H1 (cell line): ENCODE data around the gene PTPRE. TPM values are rescaled to one million over a fixed set of nuclear protein-coding genes. Genes with fewer than 3 reads are reported as not detected.

Source experiments
- CTCF ChIA-PET: fragments of 300-600 bp; sonication (Branson Sonifier 250); formaldehyde crosslinking; loops from one replicate; lab custom pipeline; 2021; ENCODE audit not compliant: partially characterized antibody; lab: Charles Lee
- POLR2A ChIA-PET: fragments of 300-600 bp; sonication (Branson Sonifier 250); formaldehyde crosslinking; loops from one replicate; lab custom pipeline; 2021; ENCODE audit warnings: inconsistent platforms; ENCODE audit not compliant: partially characterized antibody; lab: Charles Lee
- DNase-seq, 2 experiments: peaks; one replicate each; pipeline versions ENCODE4 v3.0.0 to v3.0.0-alpha.2; 2010 to 2022; ENCODE audit warnings: low spot score in 2 of 2, low read depth in 1 of 2, mixed read lengths in 1 of 2
- FAIRE-seq: peaks from 2 replicates; lab custom pipeline; 2011; peaks lifted over from hg19 to GRCh38; lab: Jason Lieb, UNC
- H2AFZ ChIP-seq: 2 replicates; pipeline ENCODE4 v1.8.1; 2012; ENCODE audit warnings: low read length, inconsistent platforms
- H2AK5ac ChIP-seq: 2 replicates; pipeline ENCODE4 v1.6.1; 2013; ENCODE audit warnings: low read depth, low read length
- H2BK120ac ChIP-seq: replicated peaks from 2 replicates; pipeline ENCODE3; 2013; ENCODE audit warnings: low read depth, low read length, inconsistent platforms
- H2BK12ac ChIP-seq: 2 replicates; pipeline ENCODE4 v1.6.1; 2013; ENCODE audit warnings: low read depth, low read length
- H2BK15ac ChIP-seq: 2 replicates; pipeline ENCODE4 v1.6.1; 2013; ENCODE audit warnings: low read length
- H2BK20ac ChIP-seq: 2 replicates; pipeline ENCODE4 v1.6.1; 2013; ENCODE audit warnings: low read length
- H2BK5ac ChIP-seq: 2 replicates; pipeline ENCODE4 v1.6.1; 2013; ENCODE audit warnings: low read depth, low read length
- H3K14ac ChIP-seq: 2 replicates; pipeline ENCODE4 v1.6.1; 2013; ENCODE audit warnings: inconsistent platforms; ENCODE audit not compliant: insufficient read length
- H3K18ac ChIP-seq: 2 replicates; pipeline ENCODE4 v1.6.1; 2013; ENCODE audit warnings: low read length; ENCODE audit errors: extremely low read depth
- H3K23ac ChIP-seq: 2 replicates; pipeline ENCODE4 v1.6.1; 2013; ENCODE audit warnings: inconsistent platforms; ENCODE audit not compliant: insufficient read length
- H3K23me2 ChIP-seq: 2 replicates; pipeline ENCODE4 v1.6.1; 2013; ENCODE audit warnings: low read depth, low read length
- H3K27ac ChIP-seq: 2 replicates; pipeline ENCODE4 v1.6.1; 2011; ENCODE audit warnings: low read depth, low read length, inconsistent platforms
- H3K27me3 ChIP-seq, 4 experiments: replicated peaks in 1 of 4; 1 replicate in 1 of 4; 2 replicates in 3 of 4; pipeline versions ENCODE4 v1.6.1 to v1.8.1; 2011 to 2013; ENCODE audit warnings: low read length in 3 of 4, mild to moderate bottlenecking in 3 of 4, inconsistent platforms in 2 of 4, mixed read lengths in 2 of 4, moderate library complexity in 1 of 4; ENCODE audit not compliant: control insufficient read depth in 3 of 4, insufficient read depth in 3 of 4; ENCODE audit errors: extremely low read depth in 1 of 4
- H3K36me3 ChIP-seq, 4 experiments: 2 replicates each; pipeline versions ENCODE4 v1.6.1 to v1.8.1; 2011 to 2013; ENCODE audit warnings: mild to moderate bottlenecking in 4 of 4, low read length in 3 of 4, moderate library complexity in 2 of 4, control low read depth in 1 of 4, inconsistent platforms in 1 of 4; ENCODE audit not compliant: insufficient read depth in 4 of 4, control insufficient read depth in 2 of 4
- H3K4ac ChIP-seq: replicated peaks from 2 replicates; pipeline ENCODE3; 2013; ENCODE audit warnings: low read length, low read depth, mixed read lengths, inconsistent platforms; ENCODE audit not compliant: insufficient read length
- H3K4me1 ChIP-seq, 4 experiments: replicated peaks in 1 of 4; 1 replicate in 1 of 4; 2 replicates in 3 of 4; pipeline versions ENCODE4 v1.6.1 to v1.8.1; 2011 to 2013; ENCODE audit warnings: low read length in 3 of 4, inconsistent platforms in 2 of 4, mixed read lengths in 1 of 4; ENCODE audit not compliant: insufficient read depth in 4 of 4, control insufficient read depth in 3 of 4
- H3K4me2 ChIP-seq, 2 experiments: 2 replicates each; pipeline versions ENCODE4 v1.6.1 to v1.8.1; 2011 to 2013; ENCODE audit warnings: low read depth in 2 of 2, low read length in 2 of 2, control low read depth in 1 of 2, inconsistent platforms in 1 of 2, mild to moderate bottlenecking in 1 of 2; ENCODE audit not compliant: insufficient read depth in 1 of 2
- H3K4me3 ChIP-seq, 4 experiments: fragments of 200-600, 300-600 bp in 1 of 4; sonication (generic), shearing (Covaris generic), sonication (Bioruptor Twin) in 1 of 4; 2 replicates each; pipeline versions ENCODE4 v1.5.1 to v1.8.1; 2011 to 2016; ENCODE audit warnings: low read length in 4 of 4, low read depth in 3 of 4, control low read depth in 2 of 4, inconsistent platforms in 2 of 4, mild to moderate bottlenecking in 2 of 4, mixed read lengths in 1 of 4, moderate library complexity in 1 of 4; ENCODE audit not compliant: insufficient read depth in 2 of 4; ENCODE audit errors: extremely low read depth in 1 of 4
- H3K56ac ChIP-seq: replicated peaks from 2 replicates; pipeline ENCODE3; 2013; ENCODE audit warnings: low read depth, mild to moderate bottlenecking, mixed read lengths, low read length, inconsistent platforms; ENCODE audit not compliant: insufficient read length
- H3K79me1 ChIP-seq: 2 replicates; pipeline ENCODE4 v1.6.1; 2013; ENCODE audit warnings: low read depth, low read length, control low read depth
- H3K79me2 ChIP-seq, 2 experiments: 2 replicates each; pipeline versions ENCODE4 v1.6.1 to v1.8.1; 2012 to 2013; ENCODE audit warnings: low read length in 2 of 2, mild to moderate bottlenecking in 2 of 2, inconsistent platforms in 1 of 2; ENCODE audit not compliant: insufficient read depth in 2 of 2, control insufficient read depth in 1 of 2
- H3K9ac ChIP-seq, 4 experiments: replicated peaks in 1 of 4; 1 replicate in 1 of 4; 2 replicates in 3 of 4; pipeline versions ENCODE4 v1.6.1 to v1.8.1; 2011 to 2013; ENCODE audit warnings: low read depth in 3 of 4, low read length in 3 of 4, control low read depth in 2 of 4, mild to moderate bottlenecking in 2 of 4, moderate library complexity in 2 of 4, inconsistent platforms in 1 of 4; ENCODE audit errors: extremely low read depth in 1 of 4
- H3K9me3 ChIP-seq, 2 experiments: 2 replicates each; pipeline versions ENCODE4 v1.6.1 to v1.8.1; 2012 to 2013; ENCODE audit warnings: mild to moderate bottlenecking in 2 of 2, moderate library complexity in 2 of 2, control low read depth in 1 of 2, inconsistent platforms in 1 of 2, low read depth in 1 of 2, low read length in 1 of 2, mixed read lengths in 1 of 2; ENCODE audit not compliant: insufficient read depth in 2 of 2
- H4K20me1 ChIP-seq, 2 experiments: replicated peaks in 1 of 2; 2 replicates each; pipeline versions ENCODE3 to v1.8.1; 2011 to 2013; ENCODE audit warnings: inconsistent platforms in 2 of 2, low read length in 2 of 2, mild to moderate bottlenecking in 1 of 2; ENCODE audit not compliant: insufficient read depth in 2 of 2, control insufficient read depth in 1 of 2
- H4K5ac ChIP-seq: 2 replicates; pipeline ENCODE4 v1.6.1; 2013; ENCODE audit warnings: low read length, low read depth, mixed read lengths, inconsistent platforms; ENCODE audit not compliant: insufficient read length
- H4K8ac ChIP-seq: 2 replicates; pipeline ENCODE4 v1.8.0; 2013; ENCODE audit warnings: mild to moderate bottlenecking, moderate library complexity, low read length, inconsistent platforms; ENCODE audit not compliant: insufficient read depth; ENCODE audit errors: extremely low read depth
- H4K91ac ChIP-seq: replicated peaks from 2 replicates; pipeline ENCODE3; 2013; ENCODE audit warnings: low read length, mixed read lengths, inconsistent platforms; ENCODE audit not compliant: insufficient read length
- CBX8 ChIP-seq: fragments of 300-800, 300-1000 bp; sonication (generic); IDR thresholded peaks from 2 replicates; pipeline ENCODE4 v1.7.1; 2016; ENCODE audit warnings: low read depth, low read length, borderline replicate concordance
- CTBP2 ChIP-seq: IDR thresholded peaks from 2 replicates; pipeline ENCODE4 v1.7.0; 2011; ENCODE audit warnings: borderline replicate concordance, mild to moderate bottlenecking, moderate library complexity, mixed read lengths, low read length; ENCODE audit not compliant: insufficient read depth, insufficient read length
- EGR1 ChIP-seq: IDR thresholded peaks from 2 replicates; pipeline ENCODE4 v1.6.1; 2011; ENCODE audit warnings: low read depth, low read length, borderline replicate concordance
- NRF1 ChIP-seq: IDR thresholded peaks from 2 replicates; pipeline ENCODE4 v1.6.1; 2011; ENCODE audit warnings: mild to moderate bottlenecking, low read depth, low read length, improper control_type of control experiment
- POLR2A ChIP-seq, 2 experiments: IDR thresholded peaks; 1 replicate in 1 of 2; 2 replicates in 1 of 2; pipeline ENCODE4 v1.6.1; 2011; ENCODE audit warnings: low read depth in 2 of 2, low read length in 2 of 2, mild to moderate bottlenecking in 2 of 2; ENCODE audit errors: control extremely low read depth in 1 of 2
- POLR2AphosphoS5 ChIP-seq: IDR thresholded peaks from 2 replicates; pipeline ENCODE4 v1.6.1; 2011; ENCODE audit warnings: low read depth, low read length
- POU5F1 ChIP-seq: IDR thresholded peaks from 2 replicates; pipeline ENCODE4 v1.6.1; 2011; ENCODE audit warnings: low read depth, mild to moderate bottlenecking, low read length, moderate library complexity
- RNF2 ChIP-seq: fragments of 200-900, 300-1000 bp; sonication (generic); IDR thresholded peaks from 2 replicates; pipeline ENCODE4 v1.7.1; 2016; ENCODE audit warnings: borderline replicate concordance, low read depth, mild to moderate bottlenecking, antibody characterized with exemption, low read length; ENCODE audit not compliant: poor library complexity, severe bottlenecking; ENCODE audit errors: missing control alignments
- RXRA ChIP-seq: IDR thresholded peaks from 2 replicates; pipeline ENCODE4 v1.6.1; 2011; ENCODE audit warnings: low read depth, mild to moderate bottlenecking, low read length, moderate library complexity; ENCODE audit not compliant: insufficient read depth
- SIN3A ChIP-seq, 2 experiments: IDR thresholded peaks in 1 of 2; conservative IDR thresholded peaks in 1 of 2; 2 replicates each; pipeline ENCODE4 v1.6.1; 2011 to 2012; ENCODE audit warnings: low read length in 2 of 2, improper control_type of control experiment in 1 of 2, low read depth in 1 of 2, mild to moderate bottlenecking in 1 of 2
- SIRT6 ChIP-seq: IDR thresholded peaks from one replicate; pipeline ENCODE4 v1.7.1; 2012; ENCODE audit warnings: low read length, inconsistent platforms
- SP4 ChIP-seq: IDR thresholded peaks from 2 replicates; pipeline ENCODE4 v1.6.1; 2012; ENCODE audit warnings: low read length, inconsistent platforms
- SRF ChIP-seq: IDR thresholded peaks from 2 replicates; pipeline ENCODE4 v1.6.1; 2011; ENCODE audit warnings: mild to moderate bottlenecking, low read depth, low read length, moderate library complexity
- SUZ12 ChIP-seq: fragments of 200-600 bp; sonication (generic); IDR thresholded peaks from 2 replicates; pipeline ENCODE4 v1.6.1; 2012; ENCODE audit warnings: mild to moderate bottlenecking, inconsistent platforms, low read length, moderate library complexity, mixed read lengths
- WGBS, 2 experiments: shearing (Covaris generic) in 1 of 2; methylation state at CpG; one replicate each; pipeline versions ENCODE4 v1.1.6 to v1.1.7; 2013 to 2015; ENCODE audit warnings: low lambda C conversion rate in 2 of 2, mixed read lengths in 2 of 2, inconsistent platforms in 1 of 2, low coverage in 1 of 2, missing lambda C conversion rate in 1 of 2; ENCODE audit not compliant: insufficient replicate concordance in 2 of 2, insufficient coverage in 1 of 2, insufficient read length in 1 of 2; ENCODE audit errors: extremely low coverage in 1 of 2, missing lambda C conversion rate in 1 of 2; 5-methylcytosine and 5-hydroxymethylcytosine counted together
- polyA plus RNA-seq, 7 experiments: library from polyadenylated mRNA; depleted of rRNA in 3 of 7; stranded (reverse) in 5 of 7; unstranded in 2 of 7; fragments of >200 nt in 5 of 7; fragments of 200-250 nt in 2 of 7; gene quantifications; 1 replicate in 5 of 7; 2 replicates in 1 of 7; 4 replicates in 1 of 7; pipeline versions ENCODE4 v1.2.1 to v1.2.3, GENCODE V29; 2011 to 2013; ENCODE audit warnings: missing spikeins in 2 of 7, mixed read lengths in 2 of 7
- total RNA-seq: library from RNA; stranded (reverse); fragmentation: NEBNext Ultra II Directional; extraction: Animal tissue kit (Norgen Biotek cat#: 25700); gene quantifications from 2 replicates; pipeline ENCODE4 v1.2.1, GENCODE V29; 2021

Gene PTPRE
- total and polyA plus RNA-seq, 2 of the 8 experiments (the other 6 are each of a cell fraction or from before 2014, with no cell fraction given), result 0.33 to 0.54 TPM

GRCh38 chr10:128114901-128115300 lies 208.0 kb downstream of the PTPRE start:
- Histone ChIP-seq H3K27ac (no peak overlapping the region), H2BK12ac (no peak overlapping the region), H3K36me3 (peaks cover 28 to 80% (median 74%) of the 10 kb centered on the region in 4 experiments), H3K18ac (no peak overlapping the region), H3K4me1 (no peaks in the 10 kb centered on the region), H2BK20ac (no peak overlapping the region), H2BK5ac (no peak overlapping the region), H3K4me3 (no peak overlapping the region), H3K27me3 (no peaks in the 10 kb centered on the region), H3K9ac (no peak overlapping the region), H3K9me3 (no peaks in the 10 kb centered on the region), H3K56ac (no peak overlapping the region), H3K4ac (no peak overlapping the region), H4K5ac (no peak overlapping the region), H3K14ac (no peak overlapping the region), H4K91ac (no peak overlapping the region), H4K8ac (no peak overlapping the region), H2AFZ (no peak overlapping the region), H3K79me1 (no peaks in the 10 kb centered on the region), H2BK120ac (no peak overlapping the region), H4K20me1 (peaks cover 0 to 1% of the 10 kb centered on the region in 2 experiments), H3K23me2 (no peaks in the 10 kb centered on the region), H2AK5ac (no peak overlapping the region), H3K4me2 (no peak overlapping the region), H3K23ac (no peak overlapping the region), H2BK15ac (no peak overlapping the region), H3K79me2 (no peaks in the 10 kb centered on the region)
- ChIA-PET CTCF (interaction anchor here (0.7 to 3.2 kb wide), 8 partner anchors 9 to 39 kb away, joined by 3 to 19 read pairs (median 4); no protein-coding TSS in a partner anchor), POLR2A (interaction anchor here (1.2 kb wide), 1 partner anchor 18 kb away, joined by 3 read pairs; no protein-coding TSS in a partner anchor)
- no peak for FAIRE-seq
- no peak for DNase-seq
- WGBS, 2 experiments, result 77% methylated on average over 2 of the region's 2 CpGs; no CpG with 5 or more reads in 1 of the 2 experiments
- TF ChIP-seq SIRT6 (no peak), SP4 (no peak), POLR2AphosphoS5 (no peak), EGR1 (no peak), SUZ12 (no peak), POU5F1 (no peak), POLR2A (IDR thresholded peaks at IDR 0.05; ENCODE audit: control extremely low read depth in 1 of 2, low read depth in 2 of 2, low read length in 2 of 2) (no peak), CTBP2 (no peak), CBX8 (no peak), SIN3A (conservative IDR thresholded peaks at IDR 0.05 in 1 of 2, IDR thresholded peaks at IDR 0.05 in 1 of 2; ENCODE audit: low read depth in 1 of 2, low read length in 2 of 2) (no peak), SRF (no peak), RNF2 (no peak), NRF1 (no peak), RXRA (no peak)
